GM10266 (cell line): Measurements from ENCODE around the gene POLR1F.
"Not testable (repeated sequence)": the region's sequence is repeated elsewhere in the genome, so short reads cannot be mapped to it uniquely, and the experiment has no call there.

Experiments used
- DNase-seq: peaks from one replicate; pipeline ENCODE4 v3.0.0; 2012; ENCODE audit errors: extremely low spot score
- TF ChIP-seq, protein P1 (sequence below): IDR thresholded peaks from 2 replicates; pipeline ENCODE4 v1.5.1; 2012; ENCODE audit warnings: mild to moderate bottlenecking, low read depth; ENCODE audit not compliant: control insufficient read depth, insufficient read depth; ENCODE audit errors: missing control alignments

The POLR1F gene

DNA sequence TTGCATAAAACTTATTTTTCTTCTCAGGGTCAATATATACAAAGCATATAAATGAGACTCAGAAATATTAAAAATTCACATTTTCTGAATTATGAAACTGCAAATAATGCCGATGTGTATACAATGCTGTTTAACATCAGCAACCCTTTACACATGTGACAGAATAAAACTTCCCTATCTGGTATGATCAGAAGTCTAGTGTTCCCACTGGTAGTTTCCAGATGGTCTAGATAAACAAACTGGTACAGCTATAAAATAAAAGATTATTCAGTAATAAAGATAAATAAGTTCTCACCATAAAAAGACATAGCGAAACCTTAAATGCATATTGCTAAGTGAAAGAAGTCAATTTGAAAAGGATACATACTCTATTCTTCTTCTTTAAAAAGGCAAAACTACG lies 7.9 kb downstream of the POLR1F start:
- no peak for DNase-seq
- TF ChIP-seq, protein P1, sequence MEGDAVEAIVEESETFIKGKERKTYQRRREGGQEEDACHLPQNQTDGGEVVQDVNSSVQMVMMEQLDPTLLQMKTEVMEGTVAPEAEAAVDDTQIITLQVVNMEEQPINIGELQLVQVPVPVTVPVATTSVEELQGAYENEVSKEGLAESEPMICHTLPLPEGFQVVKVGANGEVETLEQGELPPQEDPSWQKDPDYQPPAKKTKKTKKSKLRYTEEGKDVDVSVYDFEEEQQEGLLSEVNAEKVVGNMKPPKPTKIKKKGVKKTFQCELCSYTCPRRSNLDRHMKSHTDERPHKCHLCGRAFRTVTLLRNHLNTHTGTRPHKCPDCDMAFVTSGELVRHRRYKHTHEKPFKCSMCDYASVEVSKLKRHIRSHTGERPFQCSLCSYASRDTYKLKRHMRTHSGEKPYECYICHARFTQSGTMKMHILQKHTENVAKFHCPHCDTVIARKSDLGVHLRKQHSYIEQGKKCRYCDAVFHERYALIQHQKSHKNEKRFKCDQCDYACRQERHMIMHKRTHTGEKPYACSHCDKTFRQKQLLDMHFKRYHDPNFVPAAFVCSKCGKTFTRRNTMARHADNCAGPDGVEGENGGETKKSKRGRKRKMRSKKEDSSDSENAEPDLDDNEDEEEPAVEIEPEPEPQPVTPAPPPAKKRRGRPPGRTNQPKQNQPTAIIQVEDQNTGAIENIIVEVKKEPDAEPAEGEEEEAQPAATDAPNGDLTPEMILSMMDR, result no peak

DNA sequence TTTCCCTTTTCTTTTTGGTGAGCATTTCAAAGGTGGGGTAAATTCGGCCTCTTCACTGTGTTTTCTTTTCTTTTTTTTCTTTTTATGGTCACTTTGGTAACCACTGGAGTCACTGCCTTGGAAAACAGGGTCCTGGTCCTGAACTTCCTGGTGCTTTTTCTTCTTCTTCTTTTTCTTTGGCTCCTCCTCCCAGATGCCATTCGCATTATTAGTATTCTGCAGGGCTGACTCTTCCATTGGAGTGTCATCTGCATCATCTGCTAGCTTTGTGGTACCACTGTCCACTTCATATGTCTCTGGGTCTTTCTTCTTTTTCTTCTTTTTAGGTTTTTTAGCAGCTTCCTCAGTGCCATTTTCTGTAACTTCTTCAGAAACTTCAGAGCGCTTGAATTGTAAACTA lies 10.5 kb downstream of the POLR1F start:
- TF ChIP-seq, protein P1, result no peak
- DNase-seq, result no peak

DNA sequence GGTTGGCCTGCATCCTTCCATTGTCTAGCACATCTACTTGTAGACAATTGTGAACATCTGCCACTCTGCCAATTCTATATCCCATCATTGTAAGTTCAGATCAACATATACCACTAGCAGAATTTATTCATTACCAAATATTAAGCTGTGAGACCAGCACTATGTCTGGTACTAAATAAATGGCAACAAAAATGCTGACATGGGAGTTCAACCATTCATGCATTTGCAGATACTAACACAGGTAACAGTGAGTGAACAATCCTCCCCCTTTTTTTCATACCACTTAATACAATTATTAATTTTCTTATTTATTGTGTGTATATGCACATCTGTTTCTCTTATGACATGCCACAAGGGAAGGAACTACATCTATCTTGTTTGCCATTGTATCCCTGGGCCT lies 11.9 kb downstream of the POLR1F start:
- TF ChIP-seq, protein P1, result no peak
- no peak for DNase-seq

DNA sequence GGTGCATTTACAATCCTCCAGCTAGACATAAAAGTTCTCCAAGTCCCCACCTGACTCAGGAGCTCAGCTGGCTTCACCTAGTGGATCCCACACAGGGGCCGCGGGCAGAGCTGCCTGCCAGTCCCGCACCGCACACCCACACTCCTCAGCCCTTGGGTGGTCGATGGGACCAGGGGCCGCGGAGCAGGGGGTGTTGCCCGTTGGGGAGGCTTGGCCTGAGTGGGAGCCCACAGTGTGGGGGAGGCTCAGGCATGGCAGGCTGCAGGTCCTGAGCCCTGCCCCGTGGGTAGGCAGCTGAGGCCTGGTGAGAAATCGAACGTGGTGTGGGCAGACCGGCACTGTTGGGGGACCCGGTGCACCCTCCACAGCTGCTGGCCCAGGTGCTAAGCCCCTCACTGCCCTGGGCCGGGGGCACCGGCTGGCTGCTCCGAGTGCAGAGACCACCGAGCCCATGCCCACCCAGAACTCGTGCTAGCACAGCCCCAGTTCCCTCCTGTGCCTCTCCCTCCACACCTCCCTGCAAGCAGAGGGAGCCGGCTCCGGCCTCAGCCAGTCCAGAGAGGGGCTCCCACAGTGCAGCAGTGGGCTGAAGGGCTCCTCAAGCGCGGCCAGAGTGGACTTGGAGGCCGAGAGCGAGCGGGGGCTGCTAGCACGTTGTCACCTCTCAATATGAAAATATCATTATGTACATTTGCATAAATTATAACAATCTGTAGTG lies 16.6 kb downstream of the POLR1F start:
- no peak for DNase-seq
- TF ChIP-seq, protein P1, result no peak

DNA sequence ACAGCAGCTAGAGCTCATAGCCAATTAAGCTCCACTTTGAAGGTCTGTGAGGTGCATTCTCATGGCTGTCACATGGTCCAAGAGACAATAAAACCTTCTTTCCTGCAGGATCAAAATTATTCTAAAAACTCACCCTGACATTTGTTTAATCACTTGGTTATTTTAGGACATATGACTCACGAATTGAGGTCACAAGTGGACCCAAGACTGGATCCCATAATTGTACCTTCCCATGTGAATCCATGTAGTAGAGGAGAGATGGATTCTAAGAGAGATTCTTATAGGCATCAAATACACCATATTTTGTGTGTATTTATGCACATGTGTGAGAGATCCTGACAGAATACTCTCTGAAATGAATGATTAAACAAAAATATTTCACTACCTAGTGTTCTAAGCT lies 18.1 kb downstream of the POLR1F start:
- DNase-seq, result no peak
- TF ChIP-seq, protein P1, result no peak

DNA sequence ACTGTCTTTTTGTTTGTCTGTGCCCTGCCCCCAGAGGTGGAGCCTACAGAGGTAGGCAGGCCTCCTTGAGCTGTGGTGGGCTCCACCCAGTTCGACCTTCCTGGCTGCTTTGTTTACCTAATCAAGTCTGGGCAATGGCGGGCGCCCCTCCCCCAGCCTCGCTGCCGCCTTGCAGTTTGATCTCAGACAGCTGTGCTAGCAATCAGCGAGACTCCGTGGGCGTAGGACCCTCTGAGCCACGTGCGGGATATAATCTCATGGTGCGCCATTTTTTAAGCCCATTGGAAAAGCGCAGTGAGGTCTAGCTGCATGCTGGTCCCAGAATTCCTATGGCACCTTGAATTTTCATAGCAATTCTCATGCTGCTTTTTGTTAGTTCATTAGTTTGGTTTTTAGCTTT lies 19.7 kb downstream of the POLR1F start:
- DNase-seq, result not testable (repeated sequence)

DNA sequence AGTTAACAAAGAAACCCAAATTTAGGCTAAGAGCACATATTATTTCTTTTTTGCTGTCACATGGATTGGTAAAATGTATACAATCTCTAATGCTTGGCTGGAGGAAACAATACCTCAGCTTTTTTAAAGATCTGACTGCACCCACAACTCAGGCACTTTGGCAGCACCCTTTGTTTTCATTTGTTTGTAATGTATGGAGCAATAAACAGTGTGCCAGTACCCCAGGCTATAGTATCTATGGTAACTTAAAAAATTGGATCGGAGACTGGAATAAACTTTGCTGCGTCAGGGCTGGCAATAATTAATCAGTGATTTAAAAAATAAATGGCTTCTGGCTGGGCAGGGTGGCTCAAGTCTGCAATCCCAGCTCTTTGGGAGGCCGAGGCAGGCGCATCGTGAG lies 27.2 kb downstream of the POLR1F start:
- no peak for DNase-seq
- TF ChIP-seq, protein P1, result no peak

DNA sequence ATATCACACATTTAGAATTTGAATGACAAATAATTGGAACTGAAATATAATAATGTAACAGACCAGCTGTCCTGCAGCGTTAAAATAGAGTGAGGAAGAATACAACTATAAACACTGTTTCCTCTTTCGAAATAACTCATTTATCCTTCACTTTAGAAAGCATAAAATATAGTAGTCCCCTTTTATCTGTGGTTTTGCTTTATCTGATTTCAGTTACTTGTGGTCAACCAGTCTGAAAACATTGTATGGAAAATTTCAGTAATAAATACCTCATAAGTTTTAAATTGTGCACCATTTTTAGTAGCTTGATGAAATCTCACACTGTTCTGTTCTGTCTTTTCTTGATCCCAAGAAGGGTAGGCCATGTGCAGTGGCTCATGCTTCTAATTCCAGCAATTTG lies 31.7 kb downstream of the POLR1F start:
- TF ChIP-seq, protein P1, result no peak
- DNase-seq, result peak; percentile 16
